HepG2 (cell line): Measurements from ENCODE around the gene KRT13. TPM values are rescaled to one million over a fixed set of nuclear protein-coding genes. Genes with fewer than 3 reads are reported as not detected.
A peak's percentile ranks its signal among the peaks of the same experiment; 100 is the strongest.

Experiments used
- HIVEP1 ChIP-seq: sonication (generic); formaldehyde crosslinking; IDR thresholded peaks from 2 replicates; pipeline ENCODE4 v1.4.0; 2020; ENCODE audit warnings: mild to moderate bottlenecking, missing genetic modification reagents
- KAT2B ChIP-seq: fragments of 150-350 bp; IDR thresholded peaks from 2 replicates; pipeline ENCODE4 v1.6.1; 2014; ENCODE audit warnings: low read depth, low read length, borderline replicate concordance
- NR0B2 ChIP-seq: sonication (generic); formaldehyde crosslinking; IDR thresholded peaks from 2 replicates; pipeline ENCODE4 v1.4.0; 2020; ENCODE audit warnings: mild to moderate bottlenecking, missing genetic modification reagents
- SMC3 ChIP-seq: IDR thresholded peaks from 2 replicates; pipeline ENCODE4 v1.6.1; 2011; ENCODE audit warnings: low read length, improper control_type of control experiment
- SNAPC5 ChIP-seq: sonication (generic); formaldehyde crosslinking; IDR thresholded peaks from 2 replicates; pipeline ENCODE4 v1.8.1; 2023; ENCODE audit warnings: mild to moderate bottlenecking, missing genetic modification reagents, borderline replicate concordance
- SOX6 ChIP-seq, 2 experiments: fragments of 450-650 bp in 1 of 2; sonication (generic) in 1 of 2; formaldehyde crosslinking in 1 of 2; IDR thresholded peaks; 2 replicates each; pipeline versions ENCODE4 v1.4.0 to v1.6.1; 2017 to 2020; ENCODE audit warnings: antibody characterized with exemption in 1 of 2, mild to moderate bottlenecking in 1 of 2, missing genetic modification reagents in 1 of 2
- TP53 ChIP-seq: sonication (generic); formaldehyde crosslinking; conservative IDR thresholded peaks from 2 replicates; pipeline ENCODE4 v1.4.0; 2020; ENCODE audit warnings: missing genetic modification reagents
- U2AF1 ChIP-seq: fragments of 200-400 bp; formaldehyde crosslinking; optimal IDR thresholded peaks from 2 replicates; pipeline ENCODE3; 2017; ENCODE audit warnings: mild to moderate bottlenecking, low read depth, low read length
- ZNF350 ChIP-seq: sonication (generic); formaldehyde crosslinking; IDR thresholded peaks from 2 replicates; pipeline ENCODE4 v1.4.0; 2020; ENCODE audit warnings: mild to moderate bottlenecking, low read depth, missing genetic modification reagents, borderline replicate concordance
- ZNF407 ChIP-seq: sonication (generic); formaldehyde crosslinking; IDR thresholded peaks from one replicate; pipeline ENCODE4 v1.5.1; 2020; ENCODE audit warnings: mild to moderate bottlenecking, missing genetic modification reagents; ENCODE audit errors: not compliant biosample characterization
- ZNF543 ChIP-seq: sonication (generic); formaldehyde crosslinking; IDR thresholded peaks from 2 replicates; pipeline ENCODE4 v1.4.0; 2020; ENCODE audit warnings: mild to moderate bottlenecking, missing genetic modification reagents
- polyA plus RNA-seq, 8 experiments: library from polyadenylated mRNA; depleted of rRNA in 3 of 8; stranded (reverse) in 7 of 8; unstranded in 1 of 8; fragments of >200 nt; fragmentation: Illumina TruSeq in 4 of 8; extraction: Trizol in 4 of 8; gene quantifications; 2 replicates each; pipeline versions ENCODE4 v1.2.1 to v1.2.3, GENCODE V29; 2011 to 2016; ENCODE audit warnings: low read depth in 4 of 8, missing spikeins in 1 of 8, mixed read lengths in 1 of 8; ENCODE audit not compliant: insufficient read depth in 1 of 8
- total RNA-seq, 5 experiments: library from RNA; depleted of rRNA; stranded (reverse); fragments of >200 nt; fragmentation: Illumina TruSeq; extraction: Trizol; gene quantifications; 2 replicates each; pipeline ENCODE4 v1.2.3, GENCODE V29; 2016; ENCODE audit warnings: low read depth in 1 of 5
- TF ChIP-seq, protein P1 (sequence below): sonication (generic); formaldehyde crosslinking; IDR thresholded peaks from 2 replicates; pipeline ENCODE4 v1.4.0; 2020; ENCODE audit warnings: missing genetic modification reagents, borderline replicate concordance

The KRT13 gene
- total and polyA plus RNA-seq, 2 of the 13 experiments (the other 11 are each of a cell fraction or from before 2014, with no cell fraction given) = not detected

- TF ChIP-seq ZNF407 (peak; percentile 69), SNAPC5 (CRISPR knock-in tag) (0 out of 2 replicates have a peak, but pooled peaks have one; percentile 80), SMC3 (peak; percentile 87), ZNF350 (CRISPR knock-in tag) (no peak; the same call in 1 of the 2 replicates), SOX6 (IDR thresholded peaks at IDR 0.05) (no peak), SOX6 (CRISPR knock-in tag; IDR thresholded peaks at IDR 0.05) (peak; percentile 69), ZNF543 (peak; percentile 100), KAT2B (no peak), HIVEP1 (CRISPR knock-in tag) (peak; percentile 55; the same call in 1 of the 2 replicates), NR0B2 (CRISPR knock-in tag) (peak; percentile 80; the same call in 1 of the 2 replicates), TP53 (CRISPR knock-in tag) (no peak), U2AF1 (peak; percentile 58)
- TF ChIP-seq, protein P1, sequence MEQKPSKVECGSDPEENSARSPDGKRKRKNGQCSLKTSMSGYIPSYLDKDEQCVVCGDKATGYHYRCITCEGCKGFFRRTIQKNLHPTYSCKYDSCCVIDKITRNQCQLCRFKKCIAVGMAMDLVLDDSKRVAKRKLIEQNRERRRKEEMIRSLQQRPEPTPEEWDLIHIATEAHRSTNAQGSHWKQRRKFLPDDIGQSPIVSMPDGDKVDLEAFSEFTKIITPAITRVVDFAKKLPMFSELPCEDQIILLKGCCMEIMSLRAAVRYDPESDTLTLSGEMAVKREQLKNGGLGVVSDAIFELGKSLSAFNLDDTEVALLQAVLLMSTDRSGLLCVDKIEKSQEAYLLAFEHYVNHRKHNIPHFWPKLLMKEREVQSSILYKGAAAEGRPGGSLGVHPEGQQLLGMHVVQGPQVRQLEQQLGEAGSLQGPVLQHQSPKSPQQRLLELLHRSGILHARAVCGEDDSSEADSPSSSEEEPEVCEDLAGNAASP = peak; percentile 20; the same call in 1 of the 2 replicates
- TF ChIP-seq, all 625 proteins: peak for 173
Observed at GRCh38 chr17:41548844-41549595, 43.6 kb upstream of the KRT13 start (continued).
